H1 (cell line): ENCODE data around the gene KIF5A. TPM values are rescaled to one million over a fixed set of nuclear protein-coding genes. Genes with fewer than 3 reads are reported as not detected.

Source experiments
- CTCF ChIA-PET: fragments of 300-600 bp; sonication (Branson Sonifier 250); formaldehyde crosslinking; loops from one replicate; lab custom pipeline; 2021; ENCODE audit not compliant: partially characterized antibody; lab: Charles Lee
- POLR2A ChIA-PET: fragments of 300-600 bp; sonication (Branson Sonifier 250); formaldehyde crosslinking; loops from one replicate; lab custom pipeline; 2021; ENCODE audit warnings: inconsistent platforms; ENCODE audit not compliant: partially characterized antibody; lab: Charles Lee
- DNase-seq, 2 experiments: peaks; one replicate each; pipeline versions ENCODE4 v3.0.0 to v3.0.0-alpha.2; 2010 to 2022; ENCODE audit warnings: low spot score in 2 of 2, low read depth in 1 of 2, mixed read lengths in 1 of 2
- FAIRE-seq: peaks from 2 replicates; lab custom pipeline; 2011; peaks lifted over from hg19 to GRCh38; lab: Jason Lieb, UNC
- H2AFZ ChIP-seq: 2 replicates; pipeline ENCODE4 v1.8.1; 2012; ENCODE audit warnings: low read length, inconsistent platforms
- H2AK5ac ChIP-seq: 2 replicates; pipeline ENCODE4 v1.6.1; 2013; ENCODE audit warnings: low read depth, low read length
- H2BK120ac ChIP-seq: replicated peaks from 2 replicates; pipeline ENCODE3; 2013; ENCODE audit warnings: low read depth, low read length, inconsistent platforms
- H2BK12ac ChIP-seq: 2 replicates; pipeline ENCODE4 v1.6.1; 2013; ENCODE audit warnings: low read depth, low read length
- H2BK15ac ChIP-seq: 2 replicates; pipeline ENCODE4 v1.6.1; 2013; ENCODE audit warnings: low read length
- H2BK20ac ChIP-seq: 2 replicates; pipeline ENCODE4 v1.6.1; 2013; ENCODE audit warnings: low read length
- H2BK5ac ChIP-seq: 2 replicates; pipeline ENCODE4 v1.6.1; 2013; ENCODE audit warnings: low read depth, low read length
- H3K14ac ChIP-seq: 2 replicates; pipeline ENCODE4 v1.6.1; 2013; ENCODE audit warnings: inconsistent platforms; ENCODE audit not compliant: insufficient read length
- H3K18ac ChIP-seq: 2 replicates; pipeline ENCODE4 v1.6.1; 2013; ENCODE audit warnings: low read length; ENCODE audit errors: extremely low read depth
- H3K23ac ChIP-seq: 2 replicates; pipeline ENCODE4 v1.6.1; 2013; ENCODE audit warnings: inconsistent platforms; ENCODE audit not compliant: insufficient read length
- H3K23me2 ChIP-seq: 2 replicates; pipeline ENCODE4 v1.6.1; 2013; ENCODE audit warnings: low read depth, low read length
- H3K27ac ChIP-seq: 2 replicates; pipeline ENCODE4 v1.6.1; 2011; ENCODE audit warnings: low read depth, low read length, inconsistent platforms
- H3K27me3 ChIP-seq, 4 experiments: replicated peaks in 1 of 4; 1 replicate in 1 of 4; 2 replicates in 3 of 4; pipeline versions ENCODE4 v1.6.1 to v1.8.1; 2011 to 2013; ENCODE audit warnings: low read length in 3 of 4, mild to moderate bottlenecking in 3 of 4, inconsistent platforms in 2 of 4, mixed read lengths in 2 of 4, moderate library complexity in 1 of 4; ENCODE audit not compliant: control insufficient read depth in 3 of 4, insufficient read depth in 3 of 4; ENCODE audit errors: extremely low read depth in 1 of 4
- H3K36me3 ChIP-seq, 4 experiments: 2 replicates each; pipeline versions ENCODE4 v1.6.1 to v1.8.1; 2011 to 2013; ENCODE audit warnings: mild to moderate bottlenecking in 4 of 4, low read length in 3 of 4, moderate library complexity in 2 of 4, control low read depth in 1 of 4, inconsistent platforms in 1 of 4; ENCODE audit not compliant: insufficient read depth in 4 of 4, control insufficient read depth in 2 of 4
- H3K4ac ChIP-seq: replicated peaks from 2 replicates; pipeline ENCODE3; 2013; ENCODE audit warnings: low read length, low read depth, mixed read lengths, inconsistent platforms; ENCODE audit not compliant: insufficient read length
- H3K4me1 ChIP-seq, 4 experiments: replicated peaks in 1 of 4; 1 replicate in 1 of 4; 2 replicates in 3 of 4; pipeline versions ENCODE4 v1.6.1 to v1.8.1; 2011 to 2013; ENCODE audit warnings: low read length in 3 of 4, inconsistent platforms in 2 of 4, mixed read lengths in 1 of 4; ENCODE audit not compliant: insufficient read depth in 4 of 4, control insufficient read depth in 3 of 4
- H3K4me2 ChIP-seq, 2 experiments: 2 replicates each; pipeline versions ENCODE4 v1.6.1 to v1.8.1; 2011 to 2013; ENCODE audit warnings: low read depth in 2 of 2, low read length in 2 of 2, control low read depth in 1 of 2, inconsistent platforms in 1 of 2, mild to moderate bottlenecking in 1 of 2; ENCODE audit not compliant: insufficient read depth in 1 of 2
- H3K4me3 ChIP-seq, 4 experiments: fragments of 200-600, 300-600 bp in 1 of 4; sonication (generic), shearing (Covaris generic), sonication (Bioruptor Twin) in 1 of 4; 2 replicates each; pipeline versions ENCODE4 v1.5.1 to v1.8.1; 2011 to 2016; ENCODE audit warnings: low read length in 4 of 4, low read depth in 3 of 4, control low read depth in 2 of 4, inconsistent platforms in 2 of 4, mild to moderate bottlenecking in 2 of 4, mixed read lengths in 1 of 4, moderate library complexity in 1 of 4; ENCODE audit not compliant: insufficient read depth in 2 of 4; ENCODE audit errors: extremely low read depth in 1 of 4
- H3K56ac ChIP-seq: replicated peaks from 2 replicates; pipeline ENCODE3; 2013; ENCODE audit warnings: low read depth, mild to moderate bottlenecking, mixed read lengths, low read length, inconsistent platforms; ENCODE audit not compliant: insufficient read length
- H3K79me1 ChIP-seq: 2 replicates; pipeline ENCODE4 v1.6.1; 2013; ENCODE audit warnings: low read depth, low read length, control low read depth
- H3K79me2 ChIP-seq, 2 experiments: 2 replicates each; pipeline versions ENCODE4 v1.6.1 to v1.8.1; 2012 to 2013; ENCODE audit warnings: low read length in 2 of 2, mild to moderate bottlenecking in 2 of 2, inconsistent platforms in 1 of 2; ENCODE audit not compliant: insufficient read depth in 2 of 2, control insufficient read depth in 1 of 2
- H3K9ac ChIP-seq, 4 experiments: replicated peaks in 1 of 4; 1 replicate in 1 of 4; 2 replicates in 3 of 4; pipeline versions ENCODE4 v1.6.1 to v1.8.1; 2011 to 2013; ENCODE audit warnings: low read depth in 3 of 4, low read length in 3 of 4, control low read depth in 2 of 4, mild to moderate bottlenecking in 2 of 4, moderate library complexity in 2 of 4, inconsistent platforms in 1 of 4; ENCODE audit errors: extremely low read depth in 1 of 4
- H3K9me3 ChIP-seq, 2 experiments: 2 replicates each; pipeline versions ENCODE4 v1.6.1 to v1.8.1; 2012 to 2013; ENCODE audit warnings: mild to moderate bottlenecking in 2 of 2, moderate library complexity in 2 of 2, control low read depth in 1 of 2, inconsistent platforms in 1 of 2, low read depth in 1 of 2, low read length in 1 of 2, mixed read lengths in 1 of 2; ENCODE audit not compliant: insufficient read depth in 2 of 2
- H4K20me1 ChIP-seq, 2 experiments: replicated peaks in 1 of 2; 2 replicates each; pipeline versions ENCODE3 to v1.8.1; 2011 to 2013; ENCODE audit warnings: inconsistent platforms in 2 of 2, low read length in 2 of 2, mild to moderate bottlenecking in 1 of 2; ENCODE audit not compliant: insufficient read depth in 2 of 2, control insufficient read depth in 1 of 2
- H4K5ac ChIP-seq: 2 replicates; pipeline ENCODE4 v1.6.1; 2013; ENCODE audit warnings: low read length, low read depth, mixed read lengths, inconsistent platforms; ENCODE audit not compliant: insufficient read length
- H4K8ac ChIP-seq: 2 replicates; pipeline ENCODE4 v1.8.0; 2013; ENCODE audit warnings: mild to moderate bottlenecking, moderate library complexity, low read length, inconsistent platforms; ENCODE audit not compliant: insufficient read depth; ENCODE audit errors: extremely low read depth
- H4K91ac ChIP-seq: replicated peaks from 2 replicates; pipeline ENCODE3; 2013; ENCODE audit warnings: low read length, mixed read lengths, inconsistent platforms; ENCODE audit not compliant: insufficient read length
- BRCA1 ChIP-seq: IDR thresholded peaks from 2 replicates; pipeline ENCODE4 v1.6.1; 2012; ENCODE audit warnings: low read depth, low read length, improper control_type of control experiment
- CREB1 ChIP-seq: IDR thresholded peaks from 2 replicates; pipeline ENCODE4 v1.6.1; 2012; ENCODE audit warnings: inconsistent platforms
- JUN ChIP-seq: IDR thresholded peaks from 2 replicates; pipeline ENCODE4 v1.6.1; 2011; ENCODE audit warnings: low read depth, mild to moderate bottlenecking, improper control_type of control experiment, low read length
- NANOG ChIP-seq: IDR thresholded peaks from 2 replicates; pipeline ENCODE4 v1.6.1; 2011; ENCODE audit warnings: low read length, low read depth, mild to moderate bottlenecking, inconsistent platforms; ENCODE audit not compliant: insufficient read depth, poor library complexity, severe bottlenecking
- RAD21 ChIP-seq, 2 experiments: IDR thresholded peaks in 1 of 2; conservative IDR thresholded peaks in 1 of 2; 2 replicates each; pipeline ENCODE4 v1.6.1; 2011; ENCODE audit warnings: low read depth in 2 of 2, low read length in 2 of 2, improper control_type of control experiment in 1 of 2, inconsistent platforms in 1 of 2, mild to moderate bottlenecking in 1 of 2, moderate library complexity in 1 of 2
- SP2 ChIP-seq: IDR thresholded peaks from 2 replicates; pipeline ENCODE4 v1.6.1; 2012; ENCODE audit warnings: mild to moderate bottlenecking, low read length, inconsistent platforms
- WGBS, 2 experiments: shearing (Covaris generic) in 1 of 2; methylation state at CpG; one replicate each; pipeline versions ENCODE4 v1.1.6 to v1.1.7; 2013 to 2015; ENCODE audit warnings: low lambda C conversion rate in 2 of 2, mixed read lengths in 2 of 2, inconsistent platforms in 1 of 2, low coverage in 1 of 2, missing lambda C conversion rate in 1 of 2; ENCODE audit not compliant: insufficient replicate concordance in 2 of 2, insufficient coverage in 1 of 2, insufficient read length in 1 of 2; ENCODE audit errors: extremely low coverage in 1 of 2, missing lambda C conversion rate in 1 of 2; 5-methylcytosine and 5-hydroxymethylcytosine counted together
- polyA plus RNA-seq, 7 experiments: library from polyadenylated mRNA; depleted of rRNA in 3 of 7; stranded (reverse) in 5 of 7; unstranded in 2 of 7; fragments of >200 nt in 5 of 7; fragments of 200-250 nt in 2 of 7; gene quantifications; 1 replicate in 5 of 7; 2 replicates in 1 of 7; 4 replicates in 1 of 7; pipeline versions ENCODE4 v1.2.1 to v1.2.3, GENCODE V29; 2011 to 2013; ENCODE audit warnings: missing spikeins in 2 of 7, mixed read lengths in 2 of 7
- total RNA-seq: library from RNA; stranded (reverse); fragmentation: NEBNext Ultra II Directional; extraction: Animal tissue kit (Norgen Biotek cat#: 25700); gene quantifications from 2 replicates; pipeline ENCODE4 v1.2.1, GENCODE V29; 2021

The KIF5A gene
- total and polyA plus RNA-seq, 2 of the 8 experiments (the other 6 are each of a cell fraction or from before 2014, with no cell fraction given): 10.7 to 21.9 TPM

DNA sequence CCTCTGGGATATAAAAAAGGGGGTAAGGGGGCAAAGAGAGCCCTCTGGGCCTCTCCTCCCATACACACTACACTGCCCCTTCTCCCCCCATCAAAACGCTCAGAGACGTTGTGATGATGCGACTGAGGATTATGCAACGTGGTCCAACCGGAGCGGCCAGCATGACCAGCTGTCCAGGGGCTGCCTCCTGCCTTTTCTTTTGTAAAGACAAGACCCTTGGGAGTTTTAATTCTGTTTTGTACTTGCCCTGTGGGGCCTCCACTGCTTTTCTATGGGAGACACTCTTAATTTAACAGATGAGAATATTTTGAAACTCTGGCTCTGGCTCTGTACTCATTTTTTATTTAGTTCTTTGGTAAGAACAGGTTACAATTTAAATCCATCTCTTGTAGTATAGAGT, 20.0 kb upstream of the KIF5A start:
- no peaks in the 10 kb centered on the region; the same call in 1 of the 2 replicates for H3K79me1 ChIP-seq
- no peak overlapping the region for H3K56ac ChIP-seq
- no peak overlapping the region for H3K18ac ChIP-seq
- TF ChIP-seq NANOG (no peak), RAD21 (IDR thresholded peaks at IDR 0.05 in 1 of 2, conservative IDR thresholded peaks at IDR 0.05 in 1 of 2; ENCODE audit: low read depth in 2 of 2, low read length in 2 of 2) (no peak), CREB1 (no peak), BRCA1 (no peak), SP2 (no peak), JUN (no peak)
- no peak overlapping the region for H3K14ac ChIP-seq
- no peak overlapping the region for H4K8ac ChIP-seq
- no peaks in the 10 kb centered on the region for H3K79me2 ChIP-seq
- H4K20me1 ChIP-seq: peaks cover 1 to 6% of the 10 kb centered on the region in 2 experiments
- no peak overlapping the region for H2BK5ac ChIP-seq
- no peak for DNase-seq
- H4K5ac ChIP-seq: no peak overlapping the region
- no peak overlapping the region for H3K4ac ChIP-seq
- POLR2A ChIA-PET: interaction anchor here (1.4 to 8.9 kb wide), 4 partner anchors 10 to 26 kb away, joined by 3 to 65 read pairs (median 48); partner anchors contain the start of genes DCTN2 and DDIT3
- no peak overlapping the region for H2BK20ac ChIP-seq
- 98% methylated on average over 6 of the region's 6 CpGs; no CpG with 5 or more reads in 1 of the 2 experiments for WGBS, 2 experiments
- H3K4me3 ChIP-seq: no peak overlapping the region
- no peak overlapping the region for H2AK5ac ChIP-seq
- CTCF ChIA-PET: interaction anchor here (0.5 to 0.8 kb wide), 2 partner anchors 53 to 281 kb away, joined by 3 read pairs; no protein-coding TSS in a partner anchor
- H3K27ac ChIP-seq: no peak overlapping the region
- H2BK120ac ChIP-seq: no peak overlapping the region
- no peak overlapping the region for H2BK15ac ChIP-seq
- no peak overlapping the region for H3K9ac ChIP-seq
- H2BK12ac ChIP-seq: no peak overlapping the region
- H3K23me2 ChIP-seq: no peaks in the 10 kb centered on the region
- peaks cover 0 to 1% (median 0%) of the 10 kb centered on the region in 4 experiments; a peak in 1 of 7 replicates for H3K27me3 ChIP-seq
- H3K36me3 ChIP-seq: peaks cover 14 to 74% (median 45%) of the 10 kb centered on the region in 4 experiments; a peak in 7 of 8 replicates
- no peak for FAIRE-seq
- H3K9me3 ChIP-seq: no peaks in the 10 kb centered on the region
- no peak overlapping the region for H3K4me2 ChIP-seq
- no peak overlapping the region for H4K91ac ChIP-seq
- H2AFZ ChIP-seq: no peak overlapping the region
- H3K23ac ChIP-seq: no peak overlapping the region
- no peaks in the 10 kb centered on the region for H3K4me1 ChIP-seq
